ENCODE results near the gene EXOG.

The EXOG gene

GRCh38 chr3:38548154-38548931 is 52.2 kb downstream of the EXOG start:
- DNase-seq, result no peak

- DNase-seq, result no peak
Observed at GRCh38 chr3:38549082-38549481, 52.9 kb downstream of the EXOG start.

GRCh38 chr3:38549486-38549885 is 53.3 kb downstream of the EXOG start:
- DNase-seq, result no peak

- no peak for DNase-seq
Observed at GRCh38 chr3:38549957-38550840, 54.1 kb downstream of the EXOG start.

GRCh38 chr3:38551026-38551832 is 55.1 kb downstream of the EXOG start:
- no peak for DNase-seq

- no peak for DNase-seq
Observed at GRCh38 chr3:38552364-38552763, 56.2 kb downstream of the EXOG start.

GRCh38 chr3:38553071-38553470 is 56.9 kb downstream of the EXOG start:
- no peak for DNase-seq

GRCh38 chr3:38554127-38554827 is 58.1 kb downstream of the EXOG start:
- DNase-seq, result no peak

GRCh38 chr3:38555149-38555840 is 59.2 kb downstream of the EXOG start:
- no peak for DNase-seq

- no peak for DNase-seq
Observed at GRCh38 chr3:38555926-38556325, 59.8 kb downstream of the EXOG start.

- no peak for DNase-seq
Observed at GRCh38 chr3:38556640-38557358, 60.7 kb downstream of the EXOG start.

- DNase-seq, result no peak
Observed at GRCh38 chr3:38558864-38559263, 62.7 kb downstream of the EXOG start.

GRCh38 chr3:38560284-38560683 is 64.1 kb downstream of the EXOG start:
- DNase-seq, result no peak

GRCh38 chr3:38560996-38561717 is 65.0 kb downstream of the EXOG start:
- DNase-seq, result no peak

- no peak for DNase-seq
Observed at GRCh38 chr3:38561746-38562466, 65.8 kb downstream of the EXOG start.

GRCh38 chr3:38562467-38562925 is 66.4 kb downstream of the EXOG start:
- DNase-seq, result no peak

GRCh38 chr3:38563070-38563885 is 67.1 kb downstream of the EXOG start:
- DNase-seq, result no peak

GRCh38 chr3:38563886-38564270 is 67.7 kb downstream of the EXOG start:
- DNase-seq, result no peak
